OCI-LY7 (cell line): ENCODE measurements around the gene CDK6.

Experiments
- CTCF ChIP-seq: fragments of 200-600 bp; sonication (generic); conservative IDR thresholded peaks from 2 replicates; pipeline ENCODE4 v1.5.1; 2014; ENCODE audit warnings: mild to moderate bottlenecking, antibody characterized with exemption, low read length, moderate library complexity, mixed read lengths
- EZH2phosphoT487 ChIP-seq: fragments of 200-600 bp; sonication (generic); IDR thresholded peaks from 2 replicates; pipeline ENCODE4 v1.6.1; 2018; ENCODE audit warnings: low read depth, borderline replicate concordance, mild to moderate bottlenecking, mixed run types, antibody characterized with exemption, low read length, moderate library complexity, mixed read lengths

- no peak for TF ChIP-seq CTCF
- TF ChIP-seq EZH2phosphoT487, result no peak
Observed at GRCh38 chr7:92851732-92852131, 15.4 kb upstream of the CDK6 start.
